Activated B cell treated with CpG ODN at 0.5 μM for 24 hours (primary cell): ENCODE results near the gene FIBIN. TPM values are rescaled to one million over a fixed set of nuclear protein-coding genes. Genes with fewer than 3 reads are reported as not detected.

Source experiments
- ATAC-seq: fragments of 200-7000 bp; cut with Tn5 transposase; one replicate; pipeline ENCODE4 v1.10.0; 2021; ENCODE audit warnings: low read depth, mild to moderate bottlenecking, moderate library complexity
- CTCF ChIA-PET: fragments of 350-600 bp; sonication (Branson Sonifier 250); formaldehyde crosslinking; loops from one replicate; lab custom pipeline; 2021; ENCODE audit warnings: antibody characterized with exemption; lab: Charles Lee
- POLR2A ChIA-PET: fragments of 350-600 bp; sonication (Branson Sonifier 250); formaldehyde crosslinking; loops from one replicate; lab custom pipeline; 2021; ENCODE audit warnings: antibody characterized with exemption; lab: Charles Lee
- DNase-seq: peaks from one replicate; pipeline ENCODE4 v3.0.0; 2022
- H3K27ac Mint-ChIP-seq: one replicate; pipeline ENCODE4 v1.8.0; 2020; ENCODE audit warnings: mixed read lengths
- H3K27me3 Mint-ChIP-seq: one replicate; pipeline ENCODE4 v1.8.0; 2021; ENCODE audit warnings: mixed read lengths
- H3K36me3 Mint-ChIP-seq: one replicate; pipeline ENCODE4 v1.8.0; 2021; ENCODE audit warnings: low read depth, mixed read lengths
- H3K4me1 Mint-ChIP-seq: one replicate; pipeline ENCODE4 v1.8.0; 2021; ENCODE audit warnings: mixed read lengths
- H3K4me3 Mint-ChIP-seq: one replicate; pipeline ENCODE4 v1.8.0; 2020; ENCODE audit warnings: mild to moderate bottlenecking, mixed read lengths
- H3K9me3 Mint-ChIP-seq: one replicate; pipeline ENCODE4 v1.8.0; 2020; ENCODE audit warnings: mixed read lengths
- intact Hi-C: fragments of 100-400 bp; cut with micrococcal nuclease; formaldehyde crosslinking; loops from one replicate; pipeline ENCODE4 v1.15.1; 2024
- total RNA-seq: library from RNA; stranded (reverse); gene quantifications from 2 replicates; pipeline ENCODE4 v1.2.3, GENCODE V29; 2022
- TF ChIP-seq, protein P1 (sequence below): fragments of 200-600 bp; IDR thresholded peaks from one replicate; pipeline ENCODE4 v1.8.0; 2022; ENCODE audit warnings: antibody characterized with exemption, mild to moderate bottlenecking

Gene FIBIN
- total RNA-seq, 1 donor from 2014 or later, result not detected

DNA sequence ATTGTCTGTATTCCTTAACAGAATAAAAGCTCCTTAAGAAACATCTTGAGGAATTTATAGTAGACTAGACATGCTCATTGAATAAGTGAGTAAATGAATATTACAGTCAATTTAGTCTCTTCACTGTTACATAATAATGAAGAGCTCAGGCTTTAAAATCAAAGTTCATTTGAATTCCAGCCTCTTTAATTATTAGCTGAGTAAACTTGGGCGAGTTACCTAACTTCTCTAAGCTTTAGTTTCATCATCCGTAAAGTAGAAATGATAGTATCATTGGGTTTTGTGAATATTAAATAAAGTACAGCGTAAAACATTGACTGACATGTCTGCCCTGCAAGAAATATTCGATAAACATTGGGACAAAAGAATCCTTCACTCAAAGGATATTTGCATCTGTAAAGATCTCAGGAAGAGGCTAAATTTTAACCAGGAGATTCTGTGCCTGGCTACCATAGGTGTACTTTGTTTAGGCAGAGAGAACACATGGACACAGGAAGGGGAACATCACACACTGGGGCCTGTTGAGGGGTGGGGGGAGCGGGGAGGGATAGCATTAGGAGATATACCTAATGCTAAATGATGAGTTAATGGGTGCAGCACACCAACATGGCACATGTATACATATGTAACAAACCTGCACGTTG, 31.5 kb downstream of the FIBIN start:
- H3K27ac Mint-ChIP-seq, result no peak overlapping the region
- H3K27me3 Mint-ChIP-seq, result no peaks in the 10 kb centered on the region

GRCh38 chr11:27025957-27026733, 32.2 kb downstream of the FIBIN start:
- Mint-ChIP-seq H3K27me3 (no peaks in the 10 kb centered on the region), H3K27ac (no peak overlapping the region), H3K36me3 (no peaks in the 10 kb centered on the region), H3K9me3 (no peaks in the 10 kb centered on the region), H3K4me1 (no peaks in the 10 kb centered on the region), H3K4me3 (no peak overlapping the region)
- POLR2A ChIA-PET, result no interaction called here
- ATAC-seq (no peak), DNase-seq (no peak)
- CTCF ChIA-PET, result no interaction called here
- intact Hi-C loops, result no loop called here
- TF ChIP-seq, protein P1, sequence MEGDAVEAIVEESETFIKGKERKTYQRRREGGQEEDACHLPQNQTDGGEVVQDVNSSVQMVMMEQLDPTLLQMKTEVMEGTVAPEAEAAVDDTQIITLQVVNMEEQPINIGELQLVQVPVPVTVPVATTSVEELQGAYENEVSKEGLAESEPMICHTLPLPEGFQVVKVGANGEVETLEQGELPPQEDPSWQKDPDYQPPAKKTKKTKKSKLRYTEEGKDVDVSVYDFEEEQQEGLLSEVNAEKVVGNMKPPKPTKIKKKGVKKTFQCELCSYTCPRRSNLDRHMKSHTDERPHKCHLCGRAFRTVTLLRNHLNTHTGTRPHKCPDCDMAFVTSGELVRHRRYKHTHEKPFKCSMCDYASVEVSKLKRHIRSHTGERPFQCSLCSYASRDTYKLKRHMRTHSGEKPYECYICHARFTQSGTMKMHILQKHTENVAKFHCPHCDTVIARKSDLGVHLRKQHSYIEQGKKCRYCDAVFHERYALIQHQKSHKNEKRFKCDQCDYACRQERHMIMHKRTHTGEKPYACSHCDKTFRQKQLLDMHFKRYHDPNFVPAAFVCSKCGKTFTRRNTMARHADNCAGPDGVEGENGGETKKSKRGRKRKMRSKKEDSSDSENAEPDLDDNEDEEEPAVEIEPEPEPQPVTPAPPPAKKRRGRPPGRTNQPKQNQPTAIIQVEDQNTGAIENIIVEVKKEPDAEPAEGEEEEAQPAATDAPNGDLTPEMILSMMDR, result no peak

More for the DNA sequence above, 31.5 kb downstream of the FIBIN start:
- no peak overlapping the region for H3K4me3 Mint-ChIP-seq
- TF ChIP-seq, protein P1, result no peak
- DNase-seq (no peak), ATAC-seq (no peak)
- ChIA-PET CTCF (no interaction called here), POLR2A (no interaction called here)
- intact Hi-C loops, result no loop called here
- H3K4me1 Mint-ChIP-seq, result no peaks in the 10 kb centered on the region
- H3K36me3 Mint-ChIP-seq, result no peaks in the 10 kb centered on the region
- no peaks in the 10 kb centered on the region for H3K9me3 Mint-ChIP-seq

GRCh38 chr11:27028561-27028965, 34.7 kb downstream of the FIBIN start:
- no peak for ATAC-seq
- Mint-ChIP-seq H3K9me3 (no peaks in the 10 kb centered on the region), H3K27ac (no peak overlapping the region), H3K36me3 (no peaks in the 10 kb centered on the region), H3K4me3 (no peak overlapping the region), H3K27me3 (no peaks in the 10 kb centered on the region), H3K4me1 (no peaks in the 10 kb centered on the region)
- TF ChIP-seq, protein P1, result no peak
- DNase-seq, result no peak
- POLR2A ChIA-PET, result no interaction called here
- CTCF ChIA-PET, result no interaction called here
- intact Hi-C loops, result no loop called here

GRCh38 chr11:27029966-27030365, 36.1 kb downstream of the FIBIN start:
- ATAC-seq, result no peak
- no peak overlapping the region for H3K27ac Mint-ChIP-seq
- H3K4me3 Mint-ChIP-seq, result no peak overlapping the region
- peaks cover 7% of the 10 kb centered on the region for H3K9me3 Mint-ChIP-seq
- intact Hi-C loops, result no loop called here
- no peaks in the 10 kb centered on the region for H3K36me3 Mint-ChIP-seq
- TF ChIP-seq, protein P1, result no peak
- no peaks in the 10 kb centered on the region for H3K27me3 Mint-ChIP-seq
- ChIA-PET CTCF (no interaction called here), POLR2A (no interaction called here)
- H3K4me1 Mint-ChIP-seq, result no peaks in the 10 kb centered on the region
- DNase-seq, result no peak

DNA sequence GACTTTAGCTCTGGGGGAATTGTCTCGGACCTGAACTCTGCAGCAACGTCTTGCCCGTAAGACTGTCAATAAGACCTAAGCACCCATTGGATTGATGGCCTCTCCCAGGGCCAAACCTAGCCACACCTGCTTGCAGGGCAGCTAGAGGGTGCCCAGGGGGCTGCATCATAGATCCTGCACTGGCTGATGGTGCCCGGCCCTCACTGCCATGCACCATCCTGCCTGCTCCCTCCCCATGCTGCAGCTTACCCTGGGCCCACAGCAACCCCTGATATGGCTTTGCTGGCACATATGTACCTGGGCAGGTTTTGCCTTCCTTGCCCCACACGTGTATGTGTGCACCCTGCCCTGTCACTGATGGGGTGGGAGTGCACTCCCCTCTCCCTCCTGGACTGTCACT, 37.8 kb downstream of the FIBIN start:
- no peak overlapping the region for H3K4me3 Mint-ChIP-seq
- intact Hi-C loops, result no loop called here
- no peak overlapping the region for H3K27ac Mint-ChIP-seq
- CTCF ChIA-PET, result no interaction called here
- no peaks in the 10 kb centered on the region for H3K27me3 Mint-ChIP-seq
- TF ChIP-seq, protein P1, result no peak
- no peak for DNase-seq
- H3K9me3 Mint-ChIP-seq, result peaks cover 8% of the 10 kb centered on the region
- no peaks in the 10 kb centered on the region for H3K4me1 Mint-ChIP-seq
- POLR2A ChIA-PET, result no interaction called here
- ATAC-seq, result no peak
- H3K36me3 Mint-ChIP-seq, result no peaks in the 10 kb centered on the region
